Right lobe of liver (tissue), 4 donors: Measurements from ENCODE around the gene DOHH.

Source experiments
- CTCF ChIP-seq, 4 donors: fragments of 200-600 bp in 3 of 4; fragments of 450-650 bp in 1 of 4; IDR thresholded peaks; one replicate each; pipeline versions ENCODE4 v1.5.1 to v1.8.0; 2016 to 2022; ENCODE audit warnings: antibody characterized with exemption in 4 of 4, mild to moderate bottlenecking in 2 of 4
- POLR2A ChIP-seq: fragments of 450-650 bp; IDR thresholded peaks from one replicate; pipeline ENCODE4 v1.6.1; 2017; ENCODE audit warnings: antibody characterized with exemption, mild to moderate bottlenecking
- donor health status: DM: no; HTN: no; CAD: no.
- donor health status: DM: no; HTN: no; CAD: no.
- donor health status: DM: no; HTN: yes; CAD: no.

- TF ChIP-seq CTCF (IDR thresholded peaks at IDR 0.05) (no peak), POLR2A (no peak)
Measured at GRCh38 chr19:3444695-3445234, 55.7 kb downstream of the DOHH start.
